ENCODE results near the gene SSTR3. TPM values are rescaled to one million over a fixed set of nuclear protein-coding genes. Genes with fewer than 3 reads are reported as not detected.

SSTR3 gene
- total RNA-seq, 4 donors from 2014 or later, result not detected

DNA sequence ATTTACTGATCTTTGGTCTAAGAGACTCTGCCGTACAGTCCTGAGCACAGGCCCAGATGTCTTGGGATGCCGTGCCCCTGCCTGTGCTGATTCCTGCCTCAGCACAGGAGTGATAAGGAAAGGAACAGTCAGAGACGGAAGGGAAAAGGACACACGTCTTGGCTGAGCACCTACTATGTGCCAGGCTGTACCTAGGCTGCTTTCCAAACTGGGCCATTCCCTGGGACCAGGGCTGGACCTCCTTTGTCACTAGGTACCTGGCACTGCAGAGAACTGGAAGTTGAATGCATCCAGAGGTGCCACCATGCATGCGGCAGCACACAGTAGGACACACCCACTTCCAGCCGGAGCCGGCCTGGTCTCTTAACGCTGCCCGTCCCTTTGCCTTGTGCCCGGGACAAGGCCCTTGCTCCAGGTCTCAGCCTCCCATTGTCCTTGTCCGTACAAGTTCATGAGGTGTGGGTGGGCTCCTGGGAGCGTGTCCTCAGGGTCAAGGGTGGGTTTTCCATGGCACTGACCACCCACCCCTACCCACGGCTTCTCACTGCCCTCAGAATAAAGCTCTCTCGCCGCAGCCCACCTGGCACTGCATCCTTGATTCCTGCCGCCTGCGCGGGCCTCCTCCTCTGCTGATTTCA is 1.1 kb upstream of the SSTR3 start:
- H3K4me1 ChIP-seq, result peaks cover 0 to 8% (median 3%) of the 10 kb centered on the region in 4 donors
- no peaks in the 10 kb centered on the region for H3K36me3 ChIP-seq
- H3K27ac ChIP-seq (replicated peaks in 1 of 4), result no peak overlapping the region
- TF ChIP-seq POLR2AphosphoS5 (IDR thresholded peaks at IDR 0.05) (no peak), CTCF (IDR thresholded peaks at IDR 0.05) (no peak), EP300 (IDR thresholded peaks at IDR 0.05) (no peak), POLR2A (IDR thresholded peaks at IDR 0.05; ENCODE audit: low read depth) (no peak)
- H3K4me3 ChIP-seq, result no peak overlapping the region
- H3K27me3 ChIP-seq, result peaks cover 0 to 50% (median 3%) of the 10 kb centered on the region in 4 donors
- H3K9me3 ChIP-seq, result no peaks in the 10 kb centered on the region
- no peak for DNase-seq (ENCODE audit: extremely low spot score)
- WGBS, result 92% methylated on average over 13 of the region's 18 CpGs
- intact Hi-C loops (cut with DNase I), result no loop called here

GRCh38 chr22:37211866-37212173 is 457 bp downstream of the SSTR3 start:
- Histone ChIP-seq H3K27ac (replicated peaks in 1 of 4) (no peak overlapping the region), H3K9me3 (no peaks in the 10 kb centered on the region), H3K4me1 (peaks cover 0 to 8% (median 3%) of the 10 kb centered on the region in 4 donors), H3K36me3 (no peaks in the 10 kb centered on the region), H3K4me3 (no peak overlapping the region), H3K27me3 (peaks cover 0 to 46% (median 3%) of the 10 kb centered on the region in 4 donors)
- intact Hi-C loops (cut with DNase I), result no loop called here
- TF ChIP-seq EP300 (IDR thresholded peaks at IDR 0.05), result no peak
- DNase-seq (ENCODE audit: extremely low spot score), result no peak
- 63% methylated on average over 6 of the region's 6 CpGs for WGBS

GRCh38 chr22:37211075-37211865 is 1.0 kb downstream of the SSTR3 start:
- H3K27me3 ChIP-seq, result peaks cover 0 to 43% (median 3%) of the 10 kb centered on the region in 4 donors
- TF ChIP-seq POLR2A (IDR thresholded peaks at IDR 0.05; ENCODE audit: low read depth) (no peak), POLR2AphosphoS5 (IDR thresholded peaks at IDR 0.05) (no peak), CTCF (IDR thresholded peaks at IDR 0.05) (no peak), EP300 (IDR thresholded peaks at IDR 0.05) (no peak)
- H3K27ac ChIP-seq (replicated peaks in 1 of 4), result no peak overlapping the region
- intact Hi-C loops (cut with DNase I), result no loop called here
- DNase-seq (ENCODE audit: extremely low spot score), result no peak
- H3K36me3 ChIP-seq, result no peaks in the 10 kb centered on the region
- WGBS, result 90% methylated on average over 2 of the region's 24 CpGs
- no peaks in the 10 kb centered on the region for H3K9me3 ChIP-seq
- peaks cover 0 to 8% (median 3%) of the 10 kb centered on the region in 4 donors for H3K4me1 ChIP-seq
- no peak overlapping the region for H3K4me3 ChIP-seq

GRCh38 chr22:37210041-37210803 is 2.1 kb downstream of the SSTR3 start:
- Histone ChIP-seq H3K27me3 (peaks cover 0 to 43% (median 3%) of the 10 kb centered on the region in 4 donors), H3K27ac (replicated peaks in 1 of 4) (no peak overlapping the region), H3K36me3 (no peaks in the 10 kb centered on the region), H3K4me1 (peaks cover 0 to 8% (median 3%) of the 10 kb centered on the region in 4 donors), H3K9me3 (no peaks in the 10 kb centered on the region), H3K4me3 (no peak overlapping the region)
- TF ChIP-seq EP300 (IDR thresholded peaks at IDR 0.05), result no peak
- TF ChIP-seq POLR2A (IDR thresholded peaks at IDR 0.05; ENCODE audit: low read depth), result no peak
- no peak for TF ChIP-seq CTCF (IDR thresholded peaks at IDR 0.05)
- no peak for TF ChIP-seq POLR2AphosphoS5 (IDR thresholded peaks at IDR 0.05)
- intact Hi-C loops (cut with DNase I), result no loop called here
- WGBS, result 86% methylated on average over 15 of the region's 15 CpGs
- no peak for DNase-seq (ENCODE audit: extremely low spot score)
